C4-2B (cell line): ENCODE results near the gene DNAAF8.

Experiments used
- H3K27ac ChIP-seq: fragments of 450-650 bp; 2 replicates; pipeline ENCODE4 v1.5.1; 2017
- CTCF ChIP-seq: fragments of 450-650 bp; conservative IDR thresholded peaks from 2 replicates; pipeline ENCODE4 v1.5.1; 2017; ENCODE audit warnings: mild to moderate bottlenecking
- ZFX ChIP-seq: fragments of 450-650 bp; IDR thresholded peaks from 2 replicates; pipeline ENCODE4 v1.6.1; 2017

The DNAAF8 gene

GRCh38 chr16:4696905-4697847, 37.2 kb upstream of the DNAAF8 start:
- no peak overlapping the region for H3K27ac ChIP-seq
- TF ChIP-seq CTCF (no peak), ZFX (no peak)

- TF ChIP-seq ZFX (no peak), CTCF (no peak)
- H3K27ac ChIP-seq = no peak overlapping the region
These were observed 36.5 kb upstream of the DNAAF8 start for GRCh38 chr16:4697848-4698291.

DNA sequence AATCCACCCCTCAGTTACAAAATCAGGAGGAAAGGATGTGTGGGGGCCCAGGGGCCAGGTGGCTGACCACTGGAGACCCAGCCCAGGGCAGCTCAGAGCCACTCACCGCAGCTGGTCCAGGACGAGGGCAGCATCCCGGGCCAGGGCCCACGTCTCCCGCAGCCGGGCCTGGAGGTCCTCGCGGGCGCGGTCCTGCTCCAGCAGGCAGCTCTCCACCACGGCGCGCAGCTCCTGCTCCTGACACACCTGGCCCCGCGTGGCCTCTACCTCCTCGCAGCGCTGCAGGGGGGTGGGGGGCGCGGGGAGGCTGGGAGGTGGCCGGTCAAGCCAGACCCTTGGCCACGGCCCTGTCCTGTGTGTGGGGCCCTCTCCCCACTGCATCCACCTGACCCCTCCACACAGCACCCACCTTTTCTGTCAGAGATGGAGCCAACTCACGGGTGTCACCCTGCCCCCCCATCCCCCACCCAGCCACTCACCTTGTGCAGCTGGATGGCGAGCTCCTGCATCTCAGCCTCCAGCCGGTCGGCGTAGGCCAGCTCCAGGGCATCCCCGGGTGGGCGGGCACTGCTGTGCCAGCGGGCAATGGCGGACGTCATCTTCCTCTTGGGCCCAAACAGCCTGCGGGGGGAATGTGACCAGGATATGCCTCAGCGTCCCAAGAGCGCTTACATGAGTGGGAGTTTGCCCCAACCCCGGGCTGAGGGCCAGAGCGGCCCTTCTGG, 35.9 kb upstream of the DNAAF8 start:
- TF ChIP-seq ZFX = no peak
- no peak for TF ChIP-seq CTCF
- H3K27ac ChIP-seq = no peak overlapping the region

GRCh38 chr16:4699046-4699556, 35.2 kb upstream of the DNAAF8 start:
- no peak for TF ChIP-seq CTCF
- no peak for TF ChIP-seq ZFX

GRCh38 chr16:4700380-4700996, 33.8 kb upstream of the DNAAF8 start:
- H3K27ac ChIP-seq = no peak overlapping the region
- TF ChIP-seq ZFX = no peak
- TF ChIP-seq CTCF = no peak

More at GRCh38 chr16:4699046-4699556, 35.2 kb upstream of the DNAAF8 start:
- H3K27ac ChIP-seq = no peak overlapping the region

- no peak for TF ChIP-seq CTCF
- TF ChIP-seq ZFX = no peak
- H3K27ac ChIP-seq = no peak overlapping the region
These were observed 33.2 kb upstream of the DNAAF8 start for GRCh38 chr16:4700997-4701743.
